Transverse colon (tissue), 4 donors: ENCODE measurements around the gene MRPS11.
"Not testable (repeated sequence)": the region's sequence is repeated elsewhere in the genome, so short reads cannot be mapped to it uniquely, and the experiment has no call there.

Source experiments
- CTCF ChIP-seq, 5 experiments: fragments of 200-600 bp in 3 of 5; fragments of 450-650 bp in 2 of 5; sonication (generic) in 3 of 5; IDR thresholded peaks; 1 replicate in 2 of 5; 2 replicates in 3 of 5; pipeline ENCODE4 v1.5.1; 2016 to 2017; ENCODE audit warnings: antibody characterized with exemption in 5 of 5, inconsistent platforms in 3 of 5, mild to moderate bottlenecking in 2 of 5, moderate library complexity in 1 of 5
- POLR2A ChIP-seq: fragments of 450-650 bp; IDR thresholded peaks from one replicate; pipeline ENCODE4 v1.6.1; 2016; ENCODE audit warnings: antibody characterized with exemption, mild to moderate bottlenecking, moderate library complexity
- POLR2AphosphoS5 ChIP-seq, 3 donors: sonication (generic); formaldehyde crosslinking; IDR thresholded peaks; one replicate each; pipeline ENCODE4 v1.6.1; 2016; ENCODE audit warnings: antibody characterized with exemption in 3 of 3

- not testable (repeated sequence) for TF ChIP-seq POLR2A; CTCF (IDR thresholded peaks at IDR 0.05); POLR2AphosphoS5 (IDR thresholded peaks at IDR 0.05)
Observed at GRCh38 chr15:88524094-88524493, 56.6 kb downstream of the MRPS11 start.
